ENCODE data around the gene C10orf53.

The C10orf53 gene

DNA sequence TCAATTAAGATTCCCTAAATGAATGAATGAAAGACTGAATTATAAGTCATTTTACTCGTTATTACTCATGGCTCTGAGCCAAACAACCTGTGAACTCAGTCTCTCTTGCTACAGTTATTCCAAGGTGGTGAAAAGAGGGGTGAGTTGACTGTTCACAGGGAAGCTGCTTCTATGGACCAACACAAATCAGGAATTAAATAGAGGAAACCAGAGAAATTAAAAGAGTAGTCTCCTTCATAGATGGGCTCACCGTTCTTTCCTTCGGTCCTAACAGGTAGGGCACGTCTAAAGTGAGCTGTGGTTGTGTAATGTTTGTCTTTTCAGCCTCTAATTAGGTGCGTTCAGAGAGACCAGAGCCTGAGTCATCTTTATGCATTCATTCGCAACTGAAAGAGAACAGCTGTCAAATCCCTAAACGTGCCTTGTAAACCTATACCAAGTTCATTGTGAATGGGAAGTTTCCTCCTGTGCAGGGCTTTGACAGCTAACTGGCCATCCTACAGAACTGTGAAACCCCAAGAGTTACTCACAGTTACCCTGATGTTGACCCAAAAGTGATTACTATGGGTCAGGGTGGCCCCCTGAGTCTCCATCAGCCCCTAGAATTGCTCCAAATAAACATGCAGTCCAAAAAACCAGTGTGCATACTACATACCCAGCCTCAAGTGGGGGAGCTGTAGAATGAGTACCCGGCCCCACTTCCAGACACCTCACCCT lies 18.2 kb upstream of the C10orf53 start:
- DNase-seq (ENCODE audit: low read depth) = no peak
- TF ChIP-seq, protein P1, sequence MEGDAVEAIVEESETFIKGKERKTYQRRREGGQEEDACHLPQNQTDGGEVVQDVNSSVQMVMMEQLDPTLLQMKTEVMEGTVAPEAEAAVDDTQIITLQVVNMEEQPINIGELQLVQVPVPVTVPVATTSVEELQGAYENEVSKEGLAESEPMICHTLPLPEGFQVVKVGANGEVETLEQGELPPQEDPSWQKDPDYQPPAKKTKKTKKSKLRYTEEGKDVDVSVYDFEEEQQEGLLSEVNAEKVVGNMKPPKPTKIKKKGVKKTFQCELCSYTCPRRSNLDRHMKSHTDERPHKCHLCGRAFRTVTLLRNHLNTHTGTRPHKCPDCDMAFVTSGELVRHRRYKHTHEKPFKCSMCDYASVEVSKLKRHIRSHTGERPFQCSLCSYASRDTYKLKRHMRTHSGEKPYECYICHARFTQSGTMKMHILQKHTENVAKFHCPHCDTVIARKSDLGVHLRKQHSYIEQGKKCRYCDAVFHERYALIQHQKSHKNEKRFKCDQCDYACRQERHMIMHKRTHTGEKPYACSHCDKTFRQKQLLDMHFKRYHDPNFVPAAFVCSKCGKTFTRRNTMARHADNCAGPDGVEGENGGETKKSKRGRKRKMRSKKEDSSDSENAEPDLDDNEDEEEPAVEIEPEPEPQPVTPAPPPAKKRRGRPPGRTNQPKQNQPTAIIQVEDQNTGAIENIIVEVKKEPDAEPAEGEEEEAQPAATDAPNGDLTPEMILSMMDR (conservative IDR thresholded peaks at IDR 0.05; ENCODE audit: control insufficient read depth, insufficient read depth, low read depth, low read length) = no peak
- no peak overlapping the region for H3K4me3 ChIP-seq (ENCODE audit: control insufficient read depth, low read depth, low read length)

DNA sequence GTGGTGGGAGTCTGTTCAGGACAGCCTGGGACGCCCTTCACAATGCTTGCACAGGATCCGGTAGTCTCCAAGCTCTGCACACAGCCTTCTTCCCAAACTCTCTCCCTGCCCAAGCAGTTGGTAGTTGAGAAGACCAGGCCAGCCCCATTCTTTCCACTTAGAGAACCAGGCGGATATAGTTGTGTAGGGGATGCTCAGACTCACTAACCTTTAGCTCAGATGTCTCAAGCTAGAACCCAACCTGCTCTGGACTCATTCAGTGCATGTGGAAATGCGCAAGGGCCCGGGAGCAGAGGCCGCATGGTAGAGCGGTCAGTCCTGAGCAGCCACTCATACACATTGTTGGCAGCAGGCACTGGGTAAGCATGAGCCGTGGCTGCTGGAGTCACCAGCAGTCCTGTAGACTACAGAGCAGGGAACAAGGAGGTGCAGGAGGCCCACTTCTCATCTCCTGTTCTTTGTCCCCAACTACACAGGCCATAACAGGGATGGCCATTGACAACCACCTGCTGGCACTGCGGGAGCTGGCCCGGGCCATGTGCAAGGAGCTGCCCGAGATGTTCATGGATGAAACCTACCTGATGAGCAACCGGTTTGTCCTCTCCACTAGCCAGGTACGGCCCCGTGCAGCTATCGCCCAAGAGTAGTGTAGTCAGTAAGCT lies 17.2 kb upstream of the C10orf53 start:
- TF ChIP-seq, protein P1 (conservative IDR thresholded peaks at IDR 0.05; ENCODE audit: control insufficient read depth, insufficient read depth, low read depth, low read length) = no peak
- no peak overlapping the region for H3K4me3 ChIP-seq (ENCODE audit: control insufficient read depth, low read depth, low read length)
- DNase-seq (ENCODE audit: low read depth) = no peak

DNA sequence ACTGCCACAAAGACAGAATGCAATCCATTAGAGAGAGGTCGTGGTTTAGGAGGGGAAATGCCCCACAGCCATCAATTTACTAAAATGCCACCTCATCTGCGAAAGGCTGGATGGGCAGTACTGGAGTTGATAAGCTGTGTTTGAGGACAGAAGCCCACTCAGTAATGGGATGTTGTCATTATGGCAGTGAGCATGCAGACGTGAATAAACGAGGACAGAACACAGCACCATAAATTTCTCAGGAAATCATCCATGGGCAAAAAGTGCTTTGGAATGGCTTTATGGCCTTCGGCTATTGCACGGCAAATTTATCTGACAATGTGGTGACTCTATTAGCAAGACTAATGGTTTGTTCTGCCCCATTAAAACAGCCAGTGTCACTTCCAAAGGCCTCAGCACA lies 15.9 kb upstream of the C10orf53 start:
- TF ChIP-seq, protein P1 (conservative IDR thresholded peaks at IDR 0.05; ENCODE audit: control insufficient read depth, insufficient read depth, low read depth, low read length) = no peak
- no peak for DNase-seq (ENCODE audit: low read depth)
- H3K4me3 ChIP-seq (ENCODE audit: control insufficient read depth, low read depth, low read length) = no peak overlapping the region

DNA sequence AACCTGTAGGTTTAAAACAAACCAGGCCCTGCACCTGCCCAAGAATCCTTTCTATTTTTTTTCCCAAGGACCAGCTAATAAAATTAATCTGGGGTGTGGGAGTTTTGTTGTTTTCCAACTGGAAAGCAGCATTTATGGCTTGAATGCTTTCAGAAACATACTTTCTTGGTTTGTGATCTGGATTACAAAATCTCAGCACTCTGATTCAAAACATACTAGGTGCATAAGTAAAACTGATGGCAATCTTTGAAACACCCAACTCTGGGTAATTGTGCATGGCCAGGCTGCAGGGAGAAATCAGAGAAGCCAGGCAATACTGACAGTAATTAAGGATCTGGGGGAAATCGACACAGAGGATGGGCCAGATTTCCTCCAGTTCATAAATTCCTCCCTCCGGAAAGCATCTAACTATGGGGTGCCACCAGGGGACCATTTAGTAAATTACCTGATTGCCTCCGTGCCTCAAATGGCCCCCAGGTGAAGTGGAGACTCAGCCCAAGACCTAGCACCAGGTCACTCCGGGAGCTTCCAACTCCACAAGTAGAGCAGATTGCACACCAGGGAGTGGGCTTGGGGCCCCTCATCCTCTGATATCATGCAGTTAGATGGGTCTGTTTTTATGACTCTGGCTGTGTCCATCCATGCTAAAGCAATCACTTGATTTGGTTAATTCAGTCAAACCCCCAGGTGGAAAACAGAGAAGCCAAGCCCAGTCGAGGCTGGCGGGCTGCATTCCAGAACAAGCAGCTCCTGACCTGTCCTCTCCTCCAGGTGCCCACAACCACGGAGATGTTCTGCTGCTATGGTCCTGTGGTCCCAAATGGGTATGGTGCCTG lies 15.2 kb upstream of the C10orf53 start:
- TF ChIP-seq, protein P1 (conservative IDR thresholded peaks at IDR 0.05; ENCODE audit: control insufficient read depth, insufficient read depth, low read depth, low read length) = no peak
- no peak overlapping the region for H3K4me3 ChIP-seq (ENCODE audit: control insufficient read depth, low read depth, low read length)
- DNase-seq (ENCODE audit: low read depth) = no peak

DNA sequence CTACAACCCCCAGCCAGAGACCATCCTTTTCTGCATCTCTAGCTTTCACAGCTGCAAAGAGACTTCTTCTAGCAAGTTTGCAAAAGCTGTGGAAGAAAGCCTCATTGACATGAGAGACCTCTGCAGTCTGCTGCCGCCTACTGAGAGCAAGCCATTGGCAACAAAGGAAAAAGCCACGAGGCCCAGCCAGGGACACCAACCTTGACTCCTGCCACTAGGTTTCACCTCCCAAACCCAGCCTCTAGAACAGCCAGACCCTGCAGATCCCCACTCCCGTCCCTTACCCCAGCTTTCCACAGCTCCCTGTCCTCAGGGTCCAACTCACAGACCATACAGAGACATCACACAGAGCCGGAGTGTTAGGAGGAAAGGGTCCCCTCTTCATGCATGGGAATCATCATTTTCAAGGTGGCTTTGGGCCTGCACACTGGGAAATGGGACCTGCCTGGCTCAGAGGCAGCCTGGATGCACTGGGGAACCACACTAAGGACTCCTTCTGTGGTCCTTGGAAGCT lies 14.6 kb upstream of the C10orf53 start:
- TF ChIP-seq, protein P1 (conservative IDR thresholded peaks at IDR 0.05; ENCODE audit: control insufficient read depth, insufficient read depth, low read depth, low read length) = no peak
- no peak for DNase-seq (ENCODE audit: low read depth)
- H3K4me3 ChIP-seq (ENCODE audit: control insufficient read depth, low read depth, low read length) = no peak overlapping the region

DNA sequence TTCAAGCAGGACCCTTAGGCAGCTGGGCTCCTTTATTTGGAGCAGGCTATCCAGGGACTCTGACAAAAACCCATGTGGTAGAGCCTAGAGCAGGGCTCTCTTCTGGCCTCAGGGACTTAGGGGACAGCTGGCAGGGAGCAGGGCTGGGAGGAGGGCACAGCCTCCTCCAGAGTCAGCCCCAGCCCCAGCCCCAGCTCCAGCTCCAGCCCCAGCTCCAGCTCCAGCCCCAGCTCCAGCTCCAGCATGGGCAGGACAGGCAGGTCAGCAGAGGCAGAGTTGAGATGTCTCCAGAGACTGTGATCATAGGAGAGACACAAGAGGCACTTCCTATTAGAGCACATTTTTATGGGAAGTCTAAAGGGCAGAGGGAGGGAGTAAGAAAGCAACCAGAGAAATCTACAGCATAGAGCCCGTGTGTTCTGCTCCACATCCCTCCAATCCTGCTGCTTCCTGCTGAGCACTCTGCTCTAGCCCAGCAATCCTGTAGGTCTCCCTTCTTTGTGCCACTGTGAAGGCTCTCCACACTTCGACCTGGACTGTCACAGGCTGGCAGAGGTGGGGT lies 13.3 kb upstream of the C10orf53 start:
- DNase-seq (ENCODE audit: low read depth) = no peak
- H3K4me3 ChIP-seq (ENCODE audit: control insufficient read depth, low read depth, low read length) = no peak overlapping the region
- TF ChIP-seq, protein P1 (conservative IDR thresholded peaks at IDR 0.05; ENCODE audit: control insufficient read depth, insufficient read depth, low read depth, low read length) = no peak
